Epithelial cell of esophagus (primary cell): ENCODE results near the gene NSF.

Source experiments
- DNase-seq: peaks from one replicate; pipeline ENCODE4 v3.0.0; 2010; ENCODE audit warnings: low read depth
- H3K4me3 ChIP-seq: 2 replicates; pipeline ENCODE4 v1.5.1; 2011; ENCODE audit warnings: mild to moderate bottlenecking, low read length, control low read depth
- CTCF ChIP-seq: IDR thresholded peaks from 2 replicates; pipeline ENCODE4 v1.5.1; 2011; ENCODE audit warnings: low read depth, mild to moderate bottlenecking, low read length, control low read depth, inconsistent platforms; ENCODE audit not compliant: insufficient read depth; ENCODE audit errors: missing control alignments

Gene NSF

GRCh38 chr17:46796956-46797530 is 206.6 kb downstream of the NSF start:
- no peak for DNase-seq
- TF ChIP-seq CTCF = no peak
- H3K4me3 ChIP-seq = no peak overlapping the region

- H3K4me3 ChIP-seq = no peak overlapping the region
- no peak for DNase-seq
- TF ChIP-seq CTCF = no peak
Measured at GRCh38 chr17:46800573-46800972, 210.1 kb downstream of the NSF start.

- no peak overlapping the region for H3K4me3 ChIP-seq
- no peak for TF ChIP-seq CTCF
- DNase-seq = no peak
Measured at GRCh38 chr17:46802800-46803199, 212.3 kb downstream of the NSF start.

- no peak overlapping the region for H3K4me3 ChIP-seq
- no peak for DNase-seq
- no peak for TF ChIP-seq CTCF
Measured at GRCh38 chr17:46803544-46803943, 213.1 kb downstream of the NSF start.

- DNase-seq = no peak
- no peak for TF ChIP-seq CTCF
- H3K4me3 ChIP-seq = no peak overlapping the region
Measured at GRCh38 chr17:46805771-46806170, 215.3 kb downstream of the NSF start.
